B cell (primary cell): Measurements from ENCODE around the gene OLFM4.

Source experiments
- EZH2 ChIP-seq: IDR thresholded peaks from 2 replicates; pipeline ENCODE4 v1.6.1; 2012; ENCODE audit warnings: borderline replicate concordance, low read depth, mild to moderate bottlenecking, moderate library complexity, low read length; ENCODE audit not compliant: insufficient read depth, poor library complexity, severe bottlenecking
- TF ChIP-seq, protein P1 (sequence below): fragments of 200-600 bp; IDR thresholded peaks from one replicate; pipeline ENCODE4 v1.8.0; 2022; ENCODE audit warnings: antibody characterized with exemption, mild to moderate bottlenecking

GRCh38 chr13:53012707-53013106 is 15.9 kb upstream of the OLFM4 start:
- TF ChIP-seq, protein P1, sequence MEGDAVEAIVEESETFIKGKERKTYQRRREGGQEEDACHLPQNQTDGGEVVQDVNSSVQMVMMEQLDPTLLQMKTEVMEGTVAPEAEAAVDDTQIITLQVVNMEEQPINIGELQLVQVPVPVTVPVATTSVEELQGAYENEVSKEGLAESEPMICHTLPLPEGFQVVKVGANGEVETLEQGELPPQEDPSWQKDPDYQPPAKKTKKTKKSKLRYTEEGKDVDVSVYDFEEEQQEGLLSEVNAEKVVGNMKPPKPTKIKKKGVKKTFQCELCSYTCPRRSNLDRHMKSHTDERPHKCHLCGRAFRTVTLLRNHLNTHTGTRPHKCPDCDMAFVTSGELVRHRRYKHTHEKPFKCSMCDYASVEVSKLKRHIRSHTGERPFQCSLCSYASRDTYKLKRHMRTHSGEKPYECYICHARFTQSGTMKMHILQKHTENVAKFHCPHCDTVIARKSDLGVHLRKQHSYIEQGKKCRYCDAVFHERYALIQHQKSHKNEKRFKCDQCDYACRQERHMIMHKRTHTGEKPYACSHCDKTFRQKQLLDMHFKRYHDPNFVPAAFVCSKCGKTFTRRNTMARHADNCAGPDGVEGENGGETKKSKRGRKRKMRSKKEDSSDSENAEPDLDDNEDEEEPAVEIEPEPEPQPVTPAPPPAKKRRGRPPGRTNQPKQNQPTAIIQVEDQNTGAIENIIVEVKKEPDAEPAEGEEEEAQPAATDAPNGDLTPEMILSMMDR = no peak
- no peak for TF ChIP-seq EZH2
